GM18498 (cell line): Measurements from ENCODE around the gene PYGO2.

ENCODE experiments used
- ATAC-seq: cut with Tn5 transposase; IDR thresholded peaks from one replicate; pipeline ENCODE4 v1.9.1; 2021; ENCODE audit warnings: mild to moderate bottlenecking, moderate library complexity; ENCODE audit not compliant: unreplicated experiment

Gene PYGO2

GRCh38 chr1:154961207-154962155, at the start of gene PYGO2:
PYGO2 (minus strand) TSS chr1:154961782; CDS start chr1:154961576, 206 bp downstream.
- ATAC-seq, result peak; percentile 78

- ATAC-seq, result no peak
Observed at GRCh38 chr1:155011004-155011416, 49.4 kb upstream of the PYGO2 start.

GRCh38 chr1:155010211-155010918, 48.8 kb upstream of the PYGO2 start:
- ATAC-seq, result no peak

GRCh38 chr1:155009742-155010141, 48.2 kb upstream of the PYGO2 start:
- no peak for ATAC-seq

GRCh38 chr1:155009221-155009711, 47.7 kb upstream of the PYGO2 start:
- ATAC-seq, result no peak

GRCh38 chr1:155008015-155008941, 46.7 kb upstream of the PYGO2 start:
- no peak for ATAC-seq

- no peak for ATAC-seq
Observed at GRCh38 chr1:155007251-155007828, 45.8 kb upstream of the PYGO2 start.

GRCh38 chr1:155006601-155007101, 45.1 kb upstream of the PYGO2 start:
- no peak for ATAC-seq

GRCh38 chr1:155005076-155006011, 43.8 kb upstream of the PYGO2 start:
- ATAC-seq, result no peak

- no peak for ATAC-seq
Observed at GRCh38 chr1:155004352-155005075, 42.9 kb upstream of the PYGO2 start.

- ATAC-seq, result no peak
Observed at GRCh38 chr1:155003766-155004351, 42.3 kb upstream of the PYGO2 start.

GRCh38 chr1:155003227-155003765, 41.7 kb upstream of the PYGO2 start:
- ATAC-seq, result no peak

GRCh38 chr1:155002464-155003226, 41.1 kb upstream of the PYGO2 start, which contains the start of gene ZBTB7B:
ZBTB7B (plus strand) TSS chr1:155002802; CDS start chr1:155014661, 11,859 bp downstream.
- ATAC-seq, result no peak

GRCh38 chr1:155001675-155002463, 40.3 kb upstream of the PYGO2 start:
- ATAC-seq, result peak; percentile 64

GRCh38 chr1:155001425-155001674, 39.8 kb upstream of the PYGO2 start:
- no peak for ATAC-seq

- peak; percentile 42 for ATAC-seq
Observed at GRCh38 chr1:155000726-155001424, 39.3 kb upstream of the PYGO2 start.
